Measurements from ENCODE around the gene ARHGAP33.

The ARHGAP33 gene, protein sequence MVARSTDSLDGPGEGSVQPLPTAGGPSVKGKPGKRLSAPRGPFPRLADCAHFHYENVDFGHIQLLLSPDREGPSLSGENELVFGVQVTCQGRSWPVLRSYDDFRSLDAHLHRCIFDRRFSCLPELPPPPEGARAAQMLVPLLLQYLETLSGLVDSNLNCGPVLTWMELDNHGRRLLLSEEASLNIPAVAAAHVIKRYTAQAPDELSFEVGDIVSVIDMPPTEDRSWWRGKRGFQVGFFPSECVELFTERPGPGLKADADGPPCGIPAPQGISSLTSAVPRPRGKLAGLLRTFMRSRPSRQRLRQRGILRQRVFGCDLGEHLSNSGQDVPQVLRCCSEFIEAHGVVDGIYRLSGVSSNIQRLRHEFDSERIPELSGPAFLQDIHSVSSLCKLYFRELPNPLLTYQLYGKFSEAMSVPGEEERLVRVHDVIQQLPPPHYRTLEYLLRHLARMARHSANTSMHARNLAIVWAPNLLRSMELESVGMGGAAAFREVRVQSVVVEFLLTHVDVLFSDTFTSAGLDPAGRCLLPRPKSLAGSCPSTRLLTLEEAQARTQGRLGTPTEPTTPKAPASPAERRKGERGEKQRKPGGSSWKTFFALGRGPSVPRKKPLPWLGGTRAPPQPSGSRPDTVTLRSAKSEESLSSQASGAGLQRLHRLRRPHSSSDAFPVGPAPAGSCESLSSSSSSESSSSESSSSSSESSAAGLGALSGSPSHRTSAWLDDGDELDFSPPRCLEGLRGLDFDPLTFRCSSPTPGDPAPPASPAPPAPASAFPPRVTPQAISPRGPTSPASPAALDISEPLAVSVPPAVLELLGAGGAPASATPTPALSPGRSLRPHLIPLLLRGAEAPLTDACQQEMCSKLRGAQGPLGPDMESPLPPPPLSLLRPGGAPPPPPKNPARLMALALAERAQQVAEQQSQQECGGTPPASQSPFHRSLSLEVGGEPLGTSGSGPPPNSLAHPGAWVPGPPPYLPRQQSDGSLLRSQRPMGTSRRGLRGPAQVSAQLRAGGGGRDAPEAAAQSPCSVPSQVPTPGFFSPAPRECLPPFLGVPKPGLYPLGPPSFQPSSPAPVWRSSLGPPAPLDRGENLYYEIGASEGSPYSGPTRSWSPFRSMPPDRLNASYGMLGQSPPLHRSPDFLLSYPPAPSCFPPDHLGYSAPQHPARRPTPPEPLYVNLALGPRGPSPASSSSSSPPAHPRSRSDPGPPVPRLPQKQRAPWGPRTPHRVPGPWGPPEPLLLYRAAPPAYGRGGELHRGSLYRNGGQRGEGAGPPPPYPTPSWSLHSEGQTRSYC

DNA sequence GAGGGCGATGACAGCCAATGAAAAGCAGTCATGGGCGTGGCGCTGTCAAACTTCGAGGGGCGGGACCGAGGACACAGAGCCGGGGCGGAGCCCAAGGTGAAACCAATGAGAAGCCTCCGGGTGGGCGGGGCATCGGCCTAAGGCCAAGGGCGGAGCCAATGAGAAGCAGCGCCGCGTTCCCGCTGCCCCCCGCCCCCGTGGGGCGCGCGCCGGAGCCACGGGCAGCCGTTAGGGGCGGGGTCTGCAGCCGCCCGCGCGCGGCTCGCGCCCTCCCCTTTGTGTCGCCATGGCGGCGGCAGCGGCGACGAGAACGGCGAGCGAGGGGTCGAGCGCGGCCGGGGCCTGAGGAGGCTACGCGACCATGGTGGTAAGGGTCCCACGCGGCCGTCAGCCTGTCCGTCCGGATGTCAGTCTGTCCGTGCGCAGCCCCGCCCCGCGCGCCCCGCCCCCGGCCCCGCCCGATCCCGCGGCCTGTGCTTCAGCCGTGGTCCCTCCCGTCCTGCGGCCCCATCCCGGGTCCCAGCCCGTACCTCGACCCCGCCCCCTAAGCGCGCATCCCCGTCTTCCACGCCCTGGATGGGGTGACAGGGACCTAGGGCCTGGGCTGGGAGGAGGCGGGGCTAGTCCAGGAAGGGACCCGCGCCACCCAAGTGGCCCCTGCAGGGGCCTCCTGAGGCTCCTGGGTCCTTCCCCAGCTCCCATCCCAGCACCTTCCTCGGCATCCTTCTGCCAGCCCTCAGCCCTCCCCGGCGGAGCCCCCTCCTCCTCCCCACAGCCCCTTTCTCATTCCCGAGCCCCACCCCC lies at the start of gene ARHGAP33:
Gene ARHGAP33 (plus strand): TSS at position 267 of the 804 bp plus-strand sequence. CDS start 95 bp downstream, at position 362.
- peak; percentile 97 for DNase-seq (ENCODE audit: low spot score)

DNA sequence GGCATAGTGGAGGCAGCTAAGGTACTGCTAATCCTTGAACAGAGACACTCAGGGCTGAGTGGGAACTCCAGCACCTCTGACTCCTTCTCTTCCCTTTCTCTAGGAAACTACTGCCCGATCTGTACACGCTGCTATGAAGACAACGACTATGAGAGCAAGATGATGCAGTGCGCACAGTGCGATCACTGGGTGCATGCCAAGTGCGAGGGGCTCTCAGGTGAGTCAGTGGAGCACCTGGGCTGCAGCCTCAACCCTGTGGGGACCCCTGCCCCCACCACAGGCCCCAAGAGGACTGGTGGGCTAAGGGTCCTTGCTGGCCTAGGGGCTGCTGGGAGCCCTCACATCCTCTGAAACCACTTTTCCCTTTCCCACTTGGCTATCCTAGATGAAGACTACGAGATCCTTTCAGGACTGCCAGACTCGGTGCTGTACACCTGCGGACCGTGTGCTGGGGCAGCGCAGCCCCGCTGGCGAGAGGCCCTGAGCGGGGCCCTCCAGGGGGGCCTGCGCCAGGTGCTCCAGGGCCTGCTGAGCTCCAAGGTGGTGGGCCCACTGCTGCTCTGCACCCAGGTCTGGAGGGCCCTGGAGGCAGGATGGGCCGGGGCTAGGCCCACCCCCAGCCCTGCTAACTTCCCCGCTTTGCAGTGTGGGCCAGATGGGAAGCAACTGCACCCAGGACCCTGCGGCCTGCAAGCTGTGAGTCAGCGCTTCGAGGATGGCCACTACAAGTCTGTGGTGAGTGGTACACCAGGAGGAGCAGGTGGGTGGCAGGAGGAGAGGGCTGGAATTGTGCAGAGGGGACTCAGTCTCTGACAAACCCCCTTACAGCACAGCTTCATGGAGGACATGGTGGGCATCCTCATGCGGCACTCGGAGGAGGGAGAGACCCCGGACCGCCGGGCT lies 48.1 kb upstream of the ARHGAP33 start:
- DNase-seq (ENCODE audit: low spot score): no peak

DNA sequence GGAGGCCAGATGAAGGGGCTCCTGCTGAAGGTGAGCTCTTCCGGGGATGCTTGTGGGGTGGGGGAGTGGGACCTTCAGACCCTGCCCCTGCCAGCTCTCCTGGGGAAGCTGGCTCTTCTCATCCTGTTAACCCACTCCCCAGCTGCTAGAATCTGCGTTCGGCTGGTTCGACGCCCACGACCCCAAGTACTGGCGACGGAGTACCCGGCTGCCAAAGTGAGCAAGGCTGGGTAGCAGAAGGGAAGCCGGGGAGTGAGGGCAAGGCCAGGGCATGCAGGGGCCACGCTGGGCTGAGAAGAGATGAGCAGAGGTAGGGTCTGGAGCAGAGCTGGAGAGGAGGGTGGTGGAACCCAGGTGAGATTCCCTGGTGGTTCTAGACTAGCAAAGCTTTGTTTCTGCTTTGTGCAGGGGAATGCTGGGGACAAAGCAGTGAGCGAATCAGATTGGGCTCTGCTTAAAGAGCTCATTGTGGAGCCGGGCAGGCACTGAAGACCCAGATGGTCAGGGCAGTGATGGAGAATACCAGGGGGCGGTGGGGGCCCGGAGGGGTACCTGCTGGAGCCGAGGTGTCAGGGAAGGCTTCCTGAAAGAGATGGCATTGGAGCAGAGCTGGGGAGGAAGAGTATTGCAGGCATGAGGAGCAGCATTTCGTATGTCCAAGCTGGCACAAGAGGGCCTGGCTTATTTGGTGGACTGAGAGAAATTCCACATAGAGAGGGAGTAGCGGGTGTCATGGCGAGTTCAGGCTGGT lies 47.2 kb upstream of the ARHGAP33 start:
- DNase-seq (ENCODE audit: low spot score): no peak

DNA sequence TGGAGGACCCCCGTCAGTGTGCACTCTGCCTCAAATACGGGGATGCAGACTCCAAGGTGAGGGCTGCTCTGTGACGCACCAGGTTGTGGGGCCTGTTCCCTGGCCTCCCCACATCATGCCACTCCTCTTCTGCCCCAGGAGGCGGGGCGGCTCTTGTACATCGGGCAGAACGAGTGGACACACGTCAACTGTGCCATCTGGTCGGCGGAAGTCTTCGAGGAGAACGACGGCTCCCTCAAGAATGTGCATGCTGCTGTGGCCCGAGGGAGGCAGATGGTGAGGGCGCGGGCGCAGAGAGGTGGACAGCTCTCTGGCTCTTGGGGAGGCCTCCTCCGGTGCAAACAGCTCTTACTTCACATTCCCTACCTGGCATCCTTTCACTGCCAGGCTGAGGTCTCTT lies 46.3 kb upstream of the ARHGAP33 start:
- no peak for DNase-seq (ENCODE audit: low spot score)

- no peak for DNase-seq (ENCODE audit: low spot score)
Measured at GRCh38 chr19:35729763-35730162, 45.6 kb upstream of the ARHGAP33 start.

DNA sequence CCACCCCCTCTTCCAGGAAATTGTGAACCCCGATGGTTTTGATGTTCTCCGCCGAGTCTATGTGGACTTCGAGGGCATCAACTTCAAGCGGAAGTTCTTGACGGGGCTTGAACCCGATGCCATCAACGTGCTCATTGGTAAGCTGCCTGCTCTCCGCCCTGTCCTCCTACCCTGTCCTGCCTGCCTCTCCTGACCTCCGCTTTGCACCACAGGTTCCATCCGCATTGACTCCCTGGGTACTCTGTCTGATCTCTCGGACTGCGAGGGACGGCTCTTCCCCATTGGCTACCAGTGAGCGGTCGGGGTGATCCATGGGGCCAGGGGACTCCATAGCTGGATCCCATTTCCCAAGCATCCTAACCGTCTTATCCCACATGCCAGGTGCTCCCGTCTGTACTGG lies 45.0 kb upstream of the ARHGAP33 start:
- no peak for DNase-seq (ENCODE audit: low spot score)

DNA sequence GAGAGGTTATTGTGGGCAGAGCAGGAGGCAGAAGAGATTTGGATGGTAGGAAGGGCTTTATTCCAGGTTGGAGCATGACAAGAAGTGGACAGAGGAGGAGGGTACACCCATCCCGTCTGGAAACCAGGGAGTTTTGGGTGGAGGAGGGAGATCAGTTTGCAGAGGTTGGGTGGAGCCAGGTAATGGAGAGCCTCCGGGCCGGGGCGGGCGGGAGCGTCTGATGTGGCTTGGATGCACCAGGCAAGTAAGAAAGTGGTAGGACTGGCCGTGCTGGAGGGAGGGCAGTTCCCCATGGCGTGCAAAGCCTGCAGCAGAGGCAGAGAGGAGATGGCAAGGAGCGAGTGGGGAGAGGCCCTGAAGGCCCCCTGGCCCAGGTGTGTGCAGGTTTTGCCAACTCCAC lies 44.0 kb upstream of the ARHGAP33 start:
- DNase-seq (ENCODE audit: low spot score): no peak

- no peak for DNase-seq (ENCODE audit: low spot score)
Measured at GRCh38 chr19:35731779-35732405, 43.5 kb upstream of the ARHGAP33 start.

- no peak for DNase-seq (ENCODE audit: low spot score)
Measured at GRCh38 chr19:35732540-35733179, 42.7 kb upstream of the ARHGAP33 start.

- no peak for DNase-seq (ENCODE audit: low spot score)
Measured at GRCh38 chr19:35733180-35734125, 41.9 kb upstream of the ARHGAP33 start.

GRCh38 chr19:35734273-35734672 lies 41.1 kb upstream of the ARHGAP33 start:
- no peak for DNase-seq (ENCODE audit: low spot score)

GRCh38 chr19:35734889-35735288 lies 40.5 kb upstream of the ARHGAP33 start:
- DNase-seq (ENCODE audit: low spot score): no peak

DNA sequence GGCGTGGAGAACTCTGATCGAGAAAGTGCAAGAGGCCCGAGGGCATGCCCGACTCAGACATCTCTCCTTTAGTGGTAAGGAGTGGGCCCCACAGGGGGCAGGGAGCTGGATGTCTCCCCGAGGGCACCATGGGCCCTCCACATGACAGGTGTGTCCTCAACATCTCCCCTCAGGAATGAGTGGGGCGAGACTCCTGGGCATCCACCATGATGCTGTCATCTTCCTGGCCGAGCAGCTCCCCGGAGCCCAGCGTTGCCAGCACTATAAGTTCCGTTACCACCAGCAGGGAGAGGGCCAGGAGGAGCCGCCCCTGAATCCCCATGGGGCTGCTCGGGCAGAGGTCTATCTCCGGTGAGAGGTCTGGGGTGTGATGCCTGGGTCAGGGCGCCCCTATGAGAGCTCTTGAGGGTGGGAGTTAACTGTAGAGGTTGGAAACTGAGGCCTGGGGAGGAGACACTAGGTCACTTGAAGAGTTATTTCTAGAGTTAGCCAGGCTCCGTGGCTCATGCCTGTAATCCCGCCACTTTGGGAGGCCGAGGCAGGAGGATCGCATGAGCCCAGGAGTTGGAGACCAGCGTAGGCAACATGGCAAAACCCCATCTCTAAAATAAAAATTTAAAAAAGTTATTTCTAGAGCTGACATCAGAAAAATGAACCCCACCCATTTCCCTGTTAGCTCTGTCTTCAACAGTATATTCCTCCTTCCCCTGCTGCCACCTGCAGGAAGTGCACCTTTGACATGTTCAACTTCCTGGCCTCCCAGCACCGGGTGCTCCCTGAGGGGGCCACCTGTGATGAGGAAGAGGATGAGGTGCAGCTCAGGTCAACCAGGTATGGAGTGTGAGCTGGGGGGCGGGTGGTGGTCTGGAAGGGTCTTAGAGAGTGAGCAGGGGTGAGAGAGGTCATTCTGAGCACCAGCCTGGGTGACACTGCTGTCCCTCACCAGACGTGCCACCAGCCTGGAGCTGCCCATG lies 38.2 kb upstream of the ARHGAP33 start:
- no peak for DNase-seq (ENCODE audit: low spot score)

DNA sequence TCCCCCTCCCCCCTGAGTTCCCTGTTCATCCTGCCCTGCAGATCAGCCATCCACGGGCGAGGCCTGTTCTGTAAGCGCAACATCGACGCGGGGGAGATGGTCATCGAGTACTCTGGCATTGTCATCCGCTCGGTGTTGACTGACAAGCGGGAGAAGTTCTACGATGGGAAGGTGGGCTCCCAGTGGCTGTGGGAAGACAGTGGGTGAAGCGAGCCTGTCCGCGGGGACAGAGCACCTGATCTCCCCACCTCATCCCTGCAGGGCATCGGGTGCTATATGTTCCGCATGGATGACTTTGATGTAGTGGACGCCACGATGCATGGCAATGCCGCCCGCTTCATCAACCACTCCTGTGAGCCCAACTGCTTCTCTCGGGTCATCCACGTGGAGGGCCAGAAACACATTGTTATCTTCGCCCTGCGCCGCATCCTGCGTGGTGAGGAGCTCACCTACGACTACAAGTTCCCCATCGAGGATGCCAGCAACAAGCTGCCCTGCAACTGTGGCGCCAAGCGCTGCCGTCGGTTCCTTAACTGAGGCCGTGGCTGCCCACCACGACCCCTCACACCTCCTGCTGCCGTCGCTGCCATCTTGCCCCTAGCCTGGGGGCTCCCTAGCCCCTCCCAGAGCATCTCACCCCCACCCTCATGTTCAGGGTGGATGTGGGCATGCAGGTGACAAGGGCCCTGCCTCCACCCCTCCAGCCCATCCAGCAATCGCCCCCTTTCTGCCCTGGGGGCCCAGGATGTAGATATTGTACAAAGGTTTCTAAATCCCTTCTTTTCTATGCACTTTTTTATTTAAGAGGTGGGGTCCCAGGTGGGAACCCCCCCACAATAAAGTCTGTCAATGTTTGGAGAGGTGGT lies 37.1 kb upstream of the ARHGAP33 start:
- DNase-seq (ENCODE audit: low spot score): no peak

DNA sequence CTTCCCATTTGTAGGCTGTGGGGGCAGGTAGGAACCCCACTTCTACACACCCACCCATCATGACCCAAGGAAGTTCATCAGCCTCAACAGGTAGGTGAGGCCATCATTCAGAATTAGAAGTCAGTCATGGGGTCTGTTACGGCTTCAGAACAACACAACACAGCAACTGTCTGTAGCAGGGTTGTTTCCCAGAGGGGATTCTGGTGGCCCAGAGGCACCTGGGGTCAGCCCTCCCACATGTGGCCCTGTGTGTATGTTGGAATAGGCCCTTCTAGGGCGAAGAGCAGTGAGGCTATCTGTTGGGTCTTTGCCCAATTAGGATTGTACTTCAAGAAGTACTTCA lies 36.5 kb upstream of the ARHGAP33 start:
- DNase-seq (ENCODE audit: low spot score): no peak

All from putamen (tissue), 1 donor.